Effector memory CD8-positive, alpha-beta T cell (primary cell): ENCODE results near the gene SYT15.

Experiments used
- ATAC-seq: fragments of 150-1000 bp; cut with Tn5 transposase; replicated peaks from 2 replicates; pipeline ENCODE4 v1.10.0; 2021; ENCODE audit warnings: mild to moderate bottlenecking, moderate library complexity
- DNase-seq, 3 experiments: peaks; one replicate each; pipeline ENCODE4 v3.0.0; 2021
- H3K27ac Mint-ChIP-seq, 2 donors: one replicate each; pipeline ENCODE4 v1.8.0; 2022; ENCODE audit warnings: mild to moderate bottlenecking in 2 of 2, mixed read lengths in 2 of 2, moderate library complexity in 2 of 2
- H3K27me3 Mint-ChIP-seq, 2 donors: one replicate each; pipeline ENCODE4 v1.8.0; 2022; ENCODE audit warnings: mixed read lengths in 2 of 2
- H3K36me3 Mint-ChIP-seq: one replicate; pipeline ENCODE4 v1.8.0; 2022; ENCODE audit warnings: mild to moderate bottlenecking, moderate library complexity, mixed read lengths; ENCODE audit not compliant: insufficient read depth
- H3K4me1 Mint-ChIP-seq, 2 donors: one replicate each; pipeline ENCODE4 v1.8.0; 2022; ENCODE audit warnings: low read depth in 2 of 2, mixed read lengths in 2 of 2
- H3K4me3 Mint-ChIP-seq, 2 donors: one replicate each; pipeline ENCODE4 v1.8.0; 2022; ENCODE audit warnings: mild to moderate bottlenecking in 2 of 2, mixed read lengths in 2 of 2, moderate library complexity in 2 of 2
- H3K9me3 Mint-ChIP-seq, 2 donors: one replicate each; pipeline ENCODE4 v1.8.0; 2022; ENCODE audit warnings: mixed read lengths in 2 of 2

The SYT15 gene

GRCh38 chr10:46541017-46541661, 37.8 kb upstream of the SYT15 start:
- Mint-ChIP-seq H3K4me1 (peaks cover 0 to 8% of the 10 kb centered on the region in 2 donors), H3K36me3 (no peaks in the 10 kb centered on the region), H3K27me3 (peaks cover 53 to 79% of the 10 kb centered on the region in 2 donors), H3K27ac (no peak overlapping the region), H3K9me3 (no peaks in the 10 kb centered on the region), H3K4me3 (no peak overlapping the region)
- no peak for DNase-seq
- ATAC-seq, result no peak

- peaks cover 47 to 70% of the 10 kb centered on the region in 2 donors for H3K27me3 Mint-ChIP-seq
- H3K36me3 Mint-ChIP-seq, result no peaks in the 10 kb centered on the region
- ATAC-seq (no peak), DNase-seq (no peak)
- H3K27ac Mint-ChIP-seq, result no peak overlapping the region
- peaks cover 0 to 8% of the 10 kb centered on the region in 2 donors for H3K4me1 Mint-ChIP-seq
- H3K9me3 Mint-ChIP-seq, result no peaks in the 10 kb centered on the region
- no peak overlapping the region for H3K4me3 Mint-ChIP-seq
Observed at GRCh38 chr10:46541735-46542566, 37.0 kb upstream of the SYT15 start.

- Mint-ChIP-seq H3K36me3 (no peaks in the 10 kb centered on the region), H3K4me3 (no peak overlapping the region), H3K9me3 (no peaks in the 10 kb centered on the region), H3K27ac (no peak overlapping the region), H3K27me3 (peaks cover 38 to 62% of the 10 kb centered on the region in 2 donors), H3K4me1 (peaks cover 0 to 8% of the 10 kb centered on the region in 2 donors)
- DNase-seq (no peak), ATAC-seq (no peak)
Observed at GRCh38 chr10:46542567-46543465, 36.1 kb upstream of the SYT15 start.

- Mint-ChIP-seq H3K27ac (no peak overlapping the region), H3K27me3 (peaks cover 30 to 53% of the 10 kb centered on the region in 2 donors), H3K36me3 (no peaks in the 10 kb centered on the region), H3K9me3 (no peaks in the 10 kb centered on the region), H3K4me3 (no peak overlapping the region), H3K4me1 (peaks cover 0 to 8% of the 10 kb centered on the region in 2 donors)
- ATAC-seq (no peak), DNase-seq (no peak)
Observed at GRCh38 chr10:46543466-46544377, 35.2 kb upstream of the SYT15 start.

GRCh38 chr10:46544989-46545791, 33.7 kb upstream of the SYT15 start:
- no peaks in the 10 kb centered on the region for H3K9me3 Mint-ChIP-seq
- H3K4me3 Mint-ChIP-seq, result no peak overlapping the region
- ATAC-seq (no peak), DNase-seq (no peak)
- H3K36me3 Mint-ChIP-seq, result no peaks in the 10 kb centered on the region
- H3K27me3 Mint-ChIP-seq, result peaks cover 22 to 43% of the 10 kb centered on the region in 2 donors
- H3K27ac Mint-ChIP-seq, result no peak overlapping the region
- H3K4me1 Mint-ChIP-seq, result peaks cover 0 to 6% of the 10 kb centered on the region in 2 donors

GRCh38 chr10:46545861-46546590, 32.9 kb upstream of the SYT15 start:
- Mint-ChIP-seq H3K9me3 (no peaks in the 10 kb centered on the region), H3K27me3 (peaks cover 15 to 35% of the 10 kb centered on the region in 2 donors), H3K4me3 (no peak overlapping the region), H3K36me3 (no peaks in the 10 kb centered on the region), H3K27ac (no peak overlapping the region), H3K4me1 (no peaks in the 10 kb centered on the region)
- DNase-seq (no peak), ATAC-seq (no peak)

GRCh38 chr10:46546591-46547540, 32.1 kb upstream of the SYT15 start:
- Mint-ChIP-seq H3K4me1 (no peaks in the 10 kb centered on the region), H3K4me3 (no peak overlapping the region), H3K36me3 (no peaks in the 10 kb centered on the region), H3K9me3 (no peaks in the 10 kb centered on the region), H3K27ac (no peak overlapping the region), H3K27me3 (peaks cover 14 to 33% of the 10 kb centered on the region in 2 donors)
- DNase-seq (no peak), ATAC-seq (no peak)

GRCh38 chr10:46547541-46548497, 31.1 kb upstream of the SYT15 start:
- DNase-seq (no peak), ATAC-seq (no peak)
- no peaks in the 10 kb centered on the region for H3K4me1 Mint-ChIP-seq
- peaks cover 6 to 23% of the 10 kb centered on the region in 2 donors for H3K27me3 Mint-ChIP-seq
- H3K27ac Mint-ChIP-seq, result no peak overlapping the region
- no peaks in the 10 kb centered on the region for H3K36me3 Mint-ChIP-seq
- no peak overlapping the region for H3K4me3 Mint-ChIP-seq
- H3K9me3 Mint-ChIP-seq, result no peaks in the 10 kb centered on the region

- Mint-ChIP-seq H3K4me1 (no peaks in the 10 kb centered on the region), H3K9me3 (no peaks in the 10 kb centered on the region), H3K27ac (no peak overlapping the region), H3K36me3 (no peaks in the 10 kb centered on the region), H3K4me3 (no peak overlapping the region), H3K27me3 (peaks cover 0 to 16% of the 10 kb centered on the region in 2 donors)
- no peak for ATAC-seq
- DNase-seq, result no peak
Observed at GRCh38 chr10:46548498-46549090, 30.3 kb upstream of the SYT15 start.
